Measurements from ENCODE around the gene ENDOU. TPM values are rescaled to one million over a fixed set of nuclear protein-coding genes. Genes with fewer than 3 reads are reported as not detected.
A peak's percentile ranks its signal among the peaks of the same experiment; 100 is the strongest.

The ENDOU gene, protein sequence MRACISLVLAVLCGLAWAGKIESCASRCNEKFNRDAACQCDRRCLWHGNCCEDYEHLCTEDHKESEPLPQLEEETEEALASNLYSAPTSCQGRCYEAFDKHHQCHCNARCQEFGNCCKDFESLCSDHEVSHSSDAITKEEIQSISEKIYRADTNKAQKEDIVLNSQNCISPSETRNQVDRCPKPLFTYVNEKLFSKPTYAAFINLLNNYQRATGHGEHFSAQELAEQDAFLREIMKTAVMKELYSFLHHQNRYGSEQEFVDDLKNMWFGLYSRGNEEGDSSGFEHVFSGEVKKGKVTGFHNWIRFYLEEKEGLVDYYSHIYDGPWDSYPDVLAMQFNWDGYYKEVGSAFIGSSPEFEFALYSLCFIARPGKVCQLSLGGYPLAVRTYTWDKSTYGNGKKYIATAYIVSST
- total RNA-seq, result 1 to 10 TPM in 2 of 3 donors, under 1 TPM in 1; 0.98 to 1.4 (median 1.0) TPM

DNA sequence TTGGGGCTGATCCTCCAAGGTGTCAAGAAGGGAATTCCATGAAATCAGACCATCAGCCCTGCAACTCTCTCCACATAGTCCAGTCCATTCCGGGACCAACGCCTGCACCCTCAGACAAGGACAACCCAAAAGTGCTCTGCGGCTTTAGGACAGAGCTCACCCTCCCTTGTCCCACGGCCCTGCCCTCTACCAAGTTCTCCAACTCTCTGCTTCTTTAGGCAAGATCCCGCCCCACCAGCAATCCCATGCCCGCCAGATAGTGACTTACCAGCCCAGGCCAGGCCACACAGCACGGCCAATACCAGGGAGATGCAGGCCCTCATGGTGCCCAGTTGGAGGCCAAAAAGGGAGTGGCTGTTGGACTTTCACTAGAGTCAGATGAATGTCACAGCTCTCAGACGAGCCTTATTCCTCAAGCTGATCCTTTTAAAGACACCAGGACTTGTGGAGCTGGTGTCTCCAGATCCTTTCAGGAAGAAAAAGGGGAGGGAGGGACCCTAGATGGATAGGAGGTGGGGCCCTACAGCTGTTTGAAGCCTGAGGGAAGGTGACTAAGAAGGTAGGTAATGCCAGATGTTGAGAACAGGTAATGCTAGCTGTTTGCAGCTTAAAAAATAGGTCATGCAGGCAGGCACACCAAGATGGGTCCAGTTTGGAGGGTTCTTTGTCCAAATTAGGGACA is at the start of gene ENDOU:
TSS of gene ENDOU (minus strand) at position 400 of the 682 bp plus-strand sequence. CDS start at position 323, 77 bp downstream.
- no peaks in the 10 kb centered on the region for H3K27me3 ChIP-seq
- H3K4me3 ChIP-seq, result no peak within 1 kb of the TSS
- DNase-seq (ENCODE audit: low spot score in 2 of 2), result no peak
- no peak within 1 kb of the TSS for H3K27ac ChIP-seq
- TF ChIP-seq, protein P1, sequence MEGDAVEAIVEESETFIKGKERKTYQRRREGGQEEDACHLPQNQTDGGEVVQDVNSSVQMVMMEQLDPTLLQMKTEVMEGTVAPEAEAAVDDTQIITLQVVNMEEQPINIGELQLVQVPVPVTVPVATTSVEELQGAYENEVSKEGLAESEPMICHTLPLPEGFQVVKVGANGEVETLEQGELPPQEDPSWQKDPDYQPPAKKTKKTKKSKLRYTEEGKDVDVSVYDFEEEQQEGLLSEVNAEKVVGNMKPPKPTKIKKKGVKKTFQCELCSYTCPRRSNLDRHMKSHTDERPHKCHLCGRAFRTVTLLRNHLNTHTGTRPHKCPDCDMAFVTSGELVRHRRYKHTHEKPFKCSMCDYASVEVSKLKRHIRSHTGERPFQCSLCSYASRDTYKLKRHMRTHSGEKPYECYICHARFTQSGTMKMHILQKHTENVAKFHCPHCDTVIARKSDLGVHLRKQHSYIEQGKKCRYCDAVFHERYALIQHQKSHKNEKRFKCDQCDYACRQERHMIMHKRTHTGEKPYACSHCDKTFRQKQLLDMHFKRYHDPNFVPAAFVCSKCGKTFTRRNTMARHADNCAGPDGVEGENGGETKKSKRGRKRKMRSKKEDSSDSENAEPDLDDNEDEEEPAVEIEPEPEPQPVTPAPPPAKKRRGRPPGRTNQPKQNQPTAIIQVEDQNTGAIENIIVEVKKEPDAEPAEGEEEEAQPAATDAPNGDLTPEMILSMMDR (IDR thresholded peaks at IDR 0.05), result no peak
- no peak for TF ChIP-seq POLR2A (IDR thresholded peaks at IDR 0.05)
- no peak for TF ChIP-seq POLR2AphosphoS5 (IDR thresholded peaks at IDR 0.05)
- H3K9me3 ChIP-seq, result no peaks in the 10 kb centered on the region
- H3K36me3 ChIP-seq, result no peaks in the 10 kb centered on the region
- intact Hi-C loops (cut with DNase I; ENCODE audit: low total_unique reads), result loop anchor here (10.0 kb wide), 1 partner anchor 50 kb away; the partner anchor contains the start of gene SLC48A1
- H3K4me1 ChIP-seq, result no peaks in the 10 kb centered on the region

DNA sequence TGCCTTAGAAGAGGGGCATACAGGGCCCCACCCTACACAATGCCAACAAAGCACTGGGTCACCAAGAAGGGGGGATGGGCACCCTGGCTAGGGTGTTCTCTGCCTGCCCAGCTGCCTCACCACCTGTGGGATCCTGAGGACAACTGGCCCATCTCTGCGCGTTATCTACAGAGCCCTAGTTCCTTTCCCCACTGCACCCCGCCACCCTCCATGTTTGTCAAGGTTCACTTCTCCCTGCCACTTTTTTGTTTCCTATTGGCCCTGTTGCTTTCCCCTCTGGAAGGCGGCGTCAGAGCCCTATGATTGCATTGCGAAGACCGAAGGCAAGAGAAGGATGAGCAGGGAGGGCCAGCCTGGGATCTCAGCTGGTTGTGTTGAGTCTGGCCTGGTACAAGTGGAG is 49.4 kb upstream of the ENDOU start:
- TF ChIP-seq, protein P1 (IDR thresholded peaks at IDR 0.05), result no peak
- TF ChIP-seq POLR2AphosphoS5 (IDR thresholded peaks at IDR 0.05) (no peak), POLR2A (IDR thresholded peaks at IDR 0.05) (no peak)
- Histone ChIP-seq H3K27me3 (no peaks in the 10 kb centered on the region), H3K4me3 (peak overlapping the region in 1 of 3 donors; percentile 98), H3K4me1 (peaks cover 22 to 27% of the 10 kb centered on the region in 2 donors), H3K9me3 (no peaks in the 10 kb centered on the region), H3K27ac (peak overlapping the region; percentile 81 to 96), H3K36me3 (no peaks in the 10 kb centered on the region)
- DNase-seq (ENCODE audit: low spot score in 2 of 2), result no peak
- intact Hi-C loops (cut with DNase I; ENCODE audit: low total_unique reads), result loop anchor here (10.0 kb wide), 1 partner anchor 50 kb away; the partner anchor contains the start of gene ENDOU

DNA sequence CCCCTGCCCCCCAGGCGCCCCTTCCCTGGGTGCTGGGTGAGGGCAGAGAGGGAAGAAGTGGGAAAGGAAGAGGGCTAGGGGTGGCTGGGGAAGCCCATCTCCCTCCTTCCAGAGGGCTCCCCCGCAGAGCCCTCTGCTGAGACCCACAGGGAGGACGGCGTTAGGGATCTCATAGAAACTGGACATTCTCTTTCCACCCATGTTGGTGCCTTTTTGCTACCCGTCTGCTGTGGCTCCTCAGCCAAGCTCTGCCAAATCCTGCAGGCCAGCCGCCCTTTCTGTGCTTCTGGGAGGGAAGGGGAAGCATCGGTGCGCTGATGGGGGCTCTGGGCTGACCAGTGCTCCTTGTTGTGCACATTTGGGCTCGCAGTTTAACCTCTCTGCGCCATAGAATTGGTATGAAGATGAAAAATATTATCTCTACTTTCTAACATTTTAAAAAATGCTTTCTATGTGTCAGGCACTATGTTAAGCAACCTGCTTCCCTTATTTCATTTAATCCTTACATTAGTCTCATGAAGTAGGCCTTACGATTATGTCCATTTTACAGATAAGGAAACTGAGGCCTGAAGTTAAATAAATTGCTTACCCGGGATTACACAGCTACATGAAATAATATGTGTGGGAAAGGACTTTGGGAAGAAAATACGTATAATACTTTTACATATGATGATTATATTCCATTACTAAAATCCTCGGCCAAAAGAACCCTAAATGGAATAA is 48.7 kb upstream of the ENDOU start:
- Histone ChIP-seq H3K4me3 (peak overlapping the region; percentile 92 to 98 (median 93)), H3K36me3 (no peaks in the 10 kb centered on the region), H3K4me1 (peaks cover 19 to 25% of the 10 kb centered on the region in 2 donors), H3K27ac (peak overlapping the region; percentile 83 to 96), H3K9me3 (no peaks in the 10 kb centered on the region), H3K27me3 (no peaks in the 10 kb centered on the region)
- TF ChIP-seq, protein P1 (IDR thresholded peaks at IDR 0.05), result no peak
- no peak for TF ChIP-seq POLR2AphosphoS5 (IDR thresholded peaks at IDR 0.05)
- no peak for TF ChIP-seq POLR2A (IDR thresholded peaks at IDR 0.05)
- DNase-seq (ENCODE audit: low spot score in 2 of 2), result no peak
- intact Hi-C loops (cut with DNase I; ENCODE audit: low total_unique reads), result loop anchor here (10.0 kb wide), 1 partner anchor 49 kb away; the partner anchor contains the start of gene ENDOU

DNA sequence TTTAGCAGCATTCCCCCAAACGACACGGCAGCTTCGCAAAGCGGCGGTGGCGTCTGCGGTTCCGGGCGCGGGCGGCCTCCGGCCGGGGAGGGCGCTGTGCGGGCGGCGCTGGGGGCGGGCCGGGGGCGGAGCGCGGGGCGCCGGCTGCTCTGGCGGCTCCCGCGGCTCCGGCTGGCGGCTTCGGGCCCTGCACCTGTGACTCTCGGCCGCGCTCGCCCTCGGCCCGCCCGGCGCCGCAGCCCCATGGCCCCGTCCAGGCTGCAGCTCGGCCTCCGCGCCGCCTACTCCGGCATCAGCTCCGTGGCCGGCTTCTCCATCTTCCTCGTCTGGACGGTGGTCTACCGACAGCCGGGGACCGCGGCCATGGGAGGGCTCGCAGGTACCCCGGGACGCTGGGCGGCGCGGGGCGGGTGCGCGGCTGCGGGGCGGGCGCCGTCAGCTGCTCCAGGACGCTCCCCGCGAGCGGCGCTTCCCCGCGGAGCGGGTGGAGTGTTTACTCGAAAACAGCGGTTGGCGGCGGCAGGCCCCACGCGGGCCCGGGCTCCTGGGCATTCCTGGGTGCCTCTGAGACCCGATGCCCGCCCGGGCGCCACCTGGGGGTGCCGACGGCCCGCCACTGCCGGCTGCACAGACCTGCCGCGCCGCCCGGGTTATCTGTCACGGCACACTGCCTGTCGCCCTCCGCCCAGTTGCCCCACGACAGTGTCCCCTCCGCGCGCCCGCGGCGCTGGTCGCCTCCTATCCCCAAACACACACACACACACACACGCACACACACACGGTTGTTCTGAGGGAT is 48.0 kb upstream of the ENDOU start, which contains the start of gene SLC48A1:
TSS of gene SLC48A1 (plus strand) at position 177 of the 796 bp plus-strand sequence. CDS start at position 244, 67 bp downstream.
- Histone ChIP-seq H3K27me3 (no peaks in the 10 kb centered on the region), H3K36me3 (no peaks in the 10 kb centered on the region), H3K4me3 (peak within 1 kb of the TSS; percentile 92 to 98 (median 93)), H3K9me3 (no peaks in the 10 kb centered on the region), H3K4me1 (peaks cover 16 to 18% of the 10 kb centered on the region in 2 donors), H3K27ac (peak within 1 kb of the TSS; percentile 83 to 88)
- intact Hi-C loops (cut with DNase I; ENCODE audit: low total_unique reads), result loop anchor here (10.0 kb wide), 1 partner anchor 48 kb away; the partner anchor contains the start of gene ENDOU
- TF ChIP-seq POLR2A (IDR thresholded peaks at IDR 0.05) (no peak), POLR2AphosphoS5 (IDR thresholded peaks at IDR 0.05) (peak in 1 of 3 donors; percentile 16)
- TF ChIP-seq, protein P1 (IDR thresholded peaks at IDR 0.05), result peak in 1 of 3 donors; percentile 18
- peak; percentile 58 to 63 for DNase-seq (ENCODE audit: low spot score in 2 of 2)
